ENCODE data around the gene PIGO. TPM values are rescaled to one million over a fixed set of nuclear protein-coding genes. Genes with fewer than 3 reads are reported as not detected.
A peak's percentile ranks its signal among the peaks of the same experiment; 100 is the strongest.

Gene PIGO
- total RNA-seq, 2 donors from 2014 or later = 29.9 to 30.7 TPM

DNA sequence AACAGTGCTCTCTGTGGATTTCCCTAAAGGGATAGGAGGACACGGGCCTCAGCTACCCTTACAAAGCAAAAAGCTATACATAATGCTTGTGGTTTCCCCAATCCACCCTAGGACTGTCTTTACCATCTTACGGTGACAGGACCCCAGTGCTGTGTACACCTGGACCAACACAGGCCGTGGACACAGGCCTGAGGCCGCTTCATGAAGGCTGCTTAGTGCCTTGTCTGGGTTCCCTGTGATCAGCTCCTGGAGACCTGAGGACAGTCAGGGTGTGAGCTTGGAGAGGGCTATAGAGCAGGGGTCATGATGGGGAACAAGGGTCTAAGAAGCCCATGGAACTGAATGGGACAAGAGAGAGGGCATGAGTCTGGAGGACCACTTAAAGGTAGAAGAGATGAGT, 19.5 kb downstream of the PIGO start:
- Histone ChIP-seq H3K36me3 (no peaks in the 10 kb centered on the region), H3K4me1 (replicated peaks) (peaks cover 12% of the 10 kb centered on the region), H3K4me3 (no peak overlapping the region), H3K9me3 (no peaks in the 10 kb centered on the region), H3K27me3 (replicated peaks; ENCODE audit: insufficient read depth) (no peaks in the 10 kb centered on the region), H3K27ac (no peak overlapping the region)
- intact Hi-C loops (cut with DNase I) = no loop called here
- TF ChIP-seq, protein P1, sequence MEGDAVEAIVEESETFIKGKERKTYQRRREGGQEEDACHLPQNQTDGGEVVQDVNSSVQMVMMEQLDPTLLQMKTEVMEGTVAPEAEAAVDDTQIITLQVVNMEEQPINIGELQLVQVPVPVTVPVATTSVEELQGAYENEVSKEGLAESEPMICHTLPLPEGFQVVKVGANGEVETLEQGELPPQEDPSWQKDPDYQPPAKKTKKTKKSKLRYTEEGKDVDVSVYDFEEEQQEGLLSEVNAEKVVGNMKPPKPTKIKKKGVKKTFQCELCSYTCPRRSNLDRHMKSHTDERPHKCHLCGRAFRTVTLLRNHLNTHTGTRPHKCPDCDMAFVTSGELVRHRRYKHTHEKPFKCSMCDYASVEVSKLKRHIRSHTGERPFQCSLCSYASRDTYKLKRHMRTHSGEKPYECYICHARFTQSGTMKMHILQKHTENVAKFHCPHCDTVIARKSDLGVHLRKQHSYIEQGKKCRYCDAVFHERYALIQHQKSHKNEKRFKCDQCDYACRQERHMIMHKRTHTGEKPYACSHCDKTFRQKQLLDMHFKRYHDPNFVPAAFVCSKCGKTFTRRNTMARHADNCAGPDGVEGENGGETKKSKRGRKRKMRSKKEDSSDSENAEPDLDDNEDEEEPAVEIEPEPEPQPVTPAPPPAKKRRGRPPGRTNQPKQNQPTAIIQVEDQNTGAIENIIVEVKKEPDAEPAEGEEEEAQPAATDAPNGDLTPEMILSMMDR (IDR thresholded peaks at IDR 0.05) = no peak
- no peak for DNase-seq (ENCODE audit: low spot score)
- 94% methylated on average over 4 of the region's 4 CpGs for WGBS

DNA sequence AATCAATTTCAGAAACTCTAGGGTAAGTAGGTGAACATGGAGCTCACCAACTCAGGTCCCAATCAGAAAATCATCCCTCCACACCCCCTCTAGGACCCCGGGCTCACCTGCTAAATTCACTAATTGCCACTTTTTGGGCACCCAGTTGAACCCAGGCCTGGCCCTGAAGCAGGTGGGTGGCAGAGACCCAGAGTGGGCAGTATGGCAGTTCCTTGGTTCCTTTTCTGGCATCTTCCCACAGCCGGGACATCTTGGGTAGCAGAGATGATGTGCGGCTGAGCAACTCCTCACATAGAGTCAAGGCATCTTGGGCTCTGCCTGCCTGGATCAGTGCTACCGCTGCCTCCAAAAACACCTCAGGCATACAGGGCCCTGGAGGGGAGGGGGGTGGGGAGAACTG, 21.0 kb downstream of the PIGO start:
- peaks cover 17% of the 10 kb centered on the region for H3K4me1 ChIP-seq (replicated peaks)
- no peak overlapping the region for H3K4me3 ChIP-seq
- WGBS = 95% methylated on average over 4 of the region's 4 CpGs
- H3K9me3 ChIP-seq = no peaks in the 10 kb centered on the region
- no peak for TF ChIP-seq POLR2AphosphoS5 (IDR thresholded peaks at IDR 0.05)
- H3K36me3 ChIP-seq = no peaks in the 10 kb centered on the region
- intact Hi-C loops (cut with DNase I) = no loop called here
- DNase-seq (ENCODE audit: low spot score) = no peak
- no peak overlapping the region for H3K27ac ChIP-seq
- H3K27me3 ChIP-seq (replicated peaks; ENCODE audit: insufficient read depth) = no peaks in the 10 kb centered on the region

DNA sequence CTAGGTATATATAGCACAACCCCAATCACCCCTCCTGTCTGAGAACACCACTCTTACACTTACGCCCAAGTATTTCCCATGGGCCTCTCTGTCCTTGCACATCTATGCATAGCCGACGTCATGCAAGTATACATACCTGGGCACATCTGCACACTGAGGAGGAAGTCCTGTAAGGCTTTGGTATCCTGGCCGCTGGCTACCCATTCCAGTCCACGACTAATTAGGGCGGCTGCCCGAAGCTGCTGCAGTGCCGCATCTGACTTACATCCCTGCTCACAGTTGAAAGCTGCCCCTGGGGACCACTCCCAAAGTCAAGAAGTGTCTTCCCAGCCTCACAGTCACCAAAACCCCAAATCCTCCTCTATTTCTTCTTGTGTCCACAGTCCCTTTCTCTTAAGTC, 21.6 kb downstream of the PIGO start:
- 98% methylated on average over 8 of the region's 8 CpGs for WGBS
- H3K27me3 ChIP-seq (replicated peaks; ENCODE audit: insufficient read depth) = no peaks in the 10 kb centered on the region
- H3K4me3 ChIP-seq = no peak overlapping the region
- no peak overlapping the region for H3K27ac ChIP-seq
- H3K9me3 ChIP-seq = no peaks in the 10 kb centered on the region
- peaks cover 21% of the 10 kb centered on the region for H3K4me1 ChIP-seq (replicated peaks)
- intact Hi-C loops (cut with DNase I) = no loop called here
- DNase-seq (ENCODE audit: low spot score) = no peak
- TF ChIP-seq POLR2A (IDR thresholded peaks at IDR 0.05) = no peak
- TF ChIP-seq, protein P1 (IDR thresholded peaks at IDR 0.05) = no peak
- TF ChIP-seq POLR2AphosphoS5 (IDR thresholded peaks at IDR 0.05) = no peak
- H3K36me3 ChIP-seq = no peaks in the 10 kb centered on the region

DNA sequence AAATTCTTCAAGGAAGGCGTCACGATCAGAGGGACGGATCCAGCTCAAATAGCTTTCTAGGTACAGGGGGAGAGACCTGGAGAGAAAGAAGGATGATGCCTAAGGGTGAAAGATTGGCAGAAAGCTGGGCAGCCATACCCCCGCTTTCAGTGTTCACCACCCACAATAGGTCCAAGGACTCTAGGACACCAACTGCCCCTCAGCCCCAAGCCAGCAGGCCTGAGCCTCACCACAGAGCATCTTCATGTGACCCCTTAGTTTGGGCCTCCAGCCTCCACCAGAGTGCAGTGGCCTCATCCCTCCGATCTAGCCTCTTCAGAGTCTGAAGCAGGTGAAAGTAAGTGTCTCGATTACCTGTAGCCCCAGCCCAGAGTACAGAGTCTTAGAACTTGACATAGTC, 22.2 kb downstream of the PIGO start:
- intact Hi-C loops (cut with DNase I) = no loop called here
- DNase-seq (ENCODE audit: low spot score) = no peak
- Histone ChIP-seq H3K36me3 (no peaks in the 10 kb centered on the region), H3K9me3 (no peaks in the 10 kb centered on the region), H3K27me3 (replicated peaks; ENCODE audit: insufficient read depth) (no peaks in the 10 kb centered on the region), H3K4me1 (replicated peaks) (peaks cover 18% of the 10 kb centered on the region), H3K27ac (no peak overlapping the region), H3K4me3 (no peak overlapping the region)
- TF ChIP-seq POLR2AphosphoS5 (IDR thresholded peaks at IDR 0.05) (no peak), POLR2A (IDR thresholded peaks at IDR 0.05) (no peak)
- TF ChIP-seq, protein P1 (IDR thresholded peaks at IDR 0.05) = no peak
- WGBS = over 99% methylated on average over 6 of the region's 6 CpGs

DNA sequence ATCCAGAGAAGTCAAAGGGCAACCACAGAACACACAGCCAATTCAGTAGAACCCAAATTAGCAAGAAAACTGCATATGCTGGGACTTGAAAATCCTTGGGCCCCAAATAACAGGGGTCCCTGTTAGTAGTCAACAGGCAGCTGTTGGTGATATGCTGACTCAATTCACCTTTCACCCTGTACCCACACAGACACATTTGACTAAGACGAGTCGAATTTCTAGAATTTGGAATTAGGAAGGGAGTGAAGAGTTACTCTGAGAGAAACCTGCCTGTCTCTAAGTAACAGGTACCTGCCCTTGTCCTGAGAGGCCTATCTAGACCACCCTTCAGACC, 23.1 kb downstream of the PIGO start:
- no peaks in the 10 kb centered on the region for H3K27me3 ChIP-seq (replicated peaks; ENCODE audit: insufficient read depth)
- intact Hi-C loops (cut with DNase I) = loop anchor here (2.0 kb wide), 1 partner anchor 82 kb away; no protein-coding TSS in a partner anchor

More for the DNA sequence above, 23.1 kb downstream of the PIGO start:
- no peaks in the 10 kb centered on the region for H3K9me3 ChIP-seq
- H3K27ac ChIP-seq = peak overlapping the region; percentile 97 to 99
- no peak for DNase-seq (ENCODE audit: low spot score)
- WGBS = 98% methylated on average over 2 of the region's 2 CpGs
- peak overlapping the region in 1 of 2 donors; percentile 97 for H3K4me3 ChIP-seq
- H3K4me1 ChIP-seq (replicated peaks) = peaks cover 14% of the 10 kb centered on the region
- H3K36me3 ChIP-seq = no peaks in the 10 kb centered on the region
- TF ChIP-seq POLR2A (IDR thresholded peaks at IDR 0.05) (no peak), POLR2AphosphoS5 (IDR thresholded peaks at IDR 0.05) (no peak)
- TF ChIP-seq, protein P1 (IDR thresholded peaks at IDR 0.05) = no peak
